ENCODE data around the gene BRWD1.

DNA sequence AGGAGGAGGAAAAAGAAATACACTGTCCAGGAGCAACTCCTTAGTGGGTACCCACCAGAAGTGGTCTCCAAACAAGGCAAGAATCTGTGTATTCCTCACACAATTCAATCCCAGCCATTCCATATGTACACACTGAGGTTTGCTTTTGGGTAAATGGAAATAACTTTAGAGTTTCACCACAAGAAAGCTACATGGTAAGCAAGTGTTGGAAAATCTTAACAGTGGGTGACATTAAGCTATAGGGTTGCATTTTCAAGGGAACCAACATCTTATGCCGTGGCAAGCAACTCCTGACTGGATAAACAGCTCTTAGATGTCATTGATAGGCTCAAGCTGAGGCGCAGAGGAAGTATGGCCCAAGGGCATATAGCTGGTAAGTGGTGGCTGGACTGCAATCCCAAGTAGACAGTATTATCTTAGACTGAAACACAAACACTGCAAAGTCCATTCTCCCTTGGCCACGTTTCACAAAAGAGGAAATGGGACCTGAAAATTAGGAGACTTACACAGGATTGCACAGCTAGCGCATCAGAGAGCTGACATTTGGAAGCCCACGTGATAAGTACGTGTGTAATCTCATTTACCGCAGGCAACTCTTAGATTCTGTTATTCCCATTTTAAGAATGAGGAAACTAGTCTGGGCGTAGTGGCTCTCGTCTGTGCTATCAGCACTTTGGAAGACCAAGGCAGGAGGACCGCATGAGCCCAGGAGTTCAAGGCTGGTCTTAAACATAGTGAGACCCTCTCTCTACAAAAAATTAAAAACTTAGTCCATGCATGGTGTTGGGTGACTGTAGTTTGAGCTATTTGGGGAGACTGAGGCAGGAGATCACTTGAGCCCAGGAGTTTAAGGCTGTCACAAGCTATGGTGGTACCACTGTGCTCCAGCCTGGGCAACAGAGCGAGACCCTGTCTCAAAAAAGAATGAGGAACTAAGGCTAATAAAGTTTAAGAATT is 4.0 kb upstream of the BRWD1 start:
- TF ChIP-seq, protein P1, sequence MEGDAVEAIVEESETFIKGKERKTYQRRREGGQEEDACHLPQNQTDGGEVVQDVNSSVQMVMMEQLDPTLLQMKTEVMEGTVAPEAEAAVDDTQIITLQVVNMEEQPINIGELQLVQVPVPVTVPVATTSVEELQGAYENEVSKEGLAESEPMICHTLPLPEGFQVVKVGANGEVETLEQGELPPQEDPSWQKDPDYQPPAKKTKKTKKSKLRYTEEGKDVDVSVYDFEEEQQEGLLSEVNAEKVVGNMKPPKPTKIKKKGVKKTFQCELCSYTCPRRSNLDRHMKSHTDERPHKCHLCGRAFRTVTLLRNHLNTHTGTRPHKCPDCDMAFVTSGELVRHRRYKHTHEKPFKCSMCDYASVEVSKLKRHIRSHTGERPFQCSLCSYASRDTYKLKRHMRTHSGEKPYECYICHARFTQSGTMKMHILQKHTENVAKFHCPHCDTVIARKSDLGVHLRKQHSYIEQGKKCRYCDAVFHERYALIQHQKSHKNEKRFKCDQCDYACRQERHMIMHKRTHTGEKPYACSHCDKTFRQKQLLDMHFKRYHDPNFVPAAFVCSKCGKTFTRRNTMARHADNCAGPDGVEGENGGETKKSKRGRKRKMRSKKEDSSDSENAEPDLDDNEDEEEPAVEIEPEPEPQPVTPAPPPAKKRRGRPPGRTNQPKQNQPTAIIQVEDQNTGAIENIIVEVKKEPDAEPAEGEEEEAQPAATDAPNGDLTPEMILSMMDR (IDR thresholded peaks at IDR 0.05): no peak
- TF ChIP-seq POLR2A (IDR thresholded peaks at IDR 0.05): no peak

All from uterus (tissue), 2 donors.